HL-60 (cell line): ENCODE results near the gene XRCC3.

Experiments used
- CTCF ChIP-seq: IDR thresholded peaks from one replicate; pipeline ENCODE4 v1.5.1; 2011; ENCODE audit warnings: low read length, control low read depth, inconsistent platforms; ENCODE audit not compliant: insufficient read depth
- GABPA ChIP-seq: IDR thresholded peaks from 2 replicates; pipeline ENCODE4 v1.6.1; 2012; ENCODE audit warnings: low read depth
- POLR2AphosphoS5 ChIP-seq: IDR thresholded peaks from 2 replicates; pipeline ENCODE4 v1.6.1; 2012; ENCODE audit warnings: low read depth

GRCh38 chr14:103728141-103728540, 12.9 kb upstream of the XRCC3 start:
- no peak for TF ChIP-seq CTCF
- TF ChIP-seq GABPA: no peak
- no peak for TF ChIP-seq POLR2AphosphoS5
